T-cell (primary cell): Measurements from ENCODE around the gene PGLYRP2. TPM values are rescaled to one million over a fixed set of nuclear protein-coding genes. Genes with fewer than 3 reads are reported as not detected.

Experiments
- ATAC-seq, 4 experiments: fragments of 200-7000 bp in 3 of 4; fragments of 150-1000 bp in 1 of 4; cut with Tn5 transposase; replicated peaks in 1 of 4; 1 replicate in 3 of 4; 2 replicates in 1 of 4; pipeline ENCODE4 v1.10.0; 2021; ENCODE audit warnings: moderate library complexity in 3 of 4, mild to moderate bottlenecking in 2 of 4, moderate number of reproducible peaks in 1 of 4
- CTCF ChIA-PET, 2 donors: fragments of 300-600 bp; sonication (Branson Sonifier 250); formaldehyde crosslinking; loops; one replicate each; lab custom pipeline; 2022; ENCODE audit warnings: antibody characterized with exemption in 2 of 2; lab: Charles Lee
- POLR2A ChIA-PET, 2 donors: fragments of 300-600 bp; sonication (Branson Sonifier 250); formaldehyde crosslinking; loops; one replicate each; lab custom pipeline; 2022; ENCODE audit warnings: antibody characterized with exemption in 2 of 2; lab: Charles Lee
- DNase-seq, 35 experiments: peaks; one replicate each; pipeline versions ENCODE4 v3.0.0 to v3.0.0-alpha.2; 2013 to 2023
- H3K27ac ChIP-seq: one replicate; pipeline ENCODE4 v1.5.1; 2013; ENCODE audit warnings: low read length
- H3K27me3 ChIP-seq, 2 experiments: replicated peaks in 1 of 2; 1 replicate in 1 of 2; 2 replicates in 1 of 2; pipeline versions ENCODE4 v1.6.1 to v1.7.0; 2013; ENCODE audit warnings: low read length in 1 of 2, mixed read lengths in 1 of 2; ENCODE audit not compliant: control insufficient read depth in 2 of 2, insufficient read depth in 2 of 2; ENCODE audit errors: extremely low read depth in 1 of 2
- H3K36me3 ChIP-seq, 2 donors: 1 replicate in 1 of 2; 2 replicates in 1 of 2; pipeline versions ENCODE4 v1.6.1 to v1.7.0; 2013; ENCODE audit warnings: low read length in 1 of 2; ENCODE audit not compliant: control insufficient read depth in 2 of 2, insufficient read depth in 1 of 2; ENCODE audit errors: extremely low read depth in 1 of 2
- H3K4me1 ChIP-seq, 2 experiments: 1 replicate in 1 of 2; 2 replicates in 1 of 2; pipeline versions ENCODE4 v1.6.1 to v1.7.0; 2013; ENCODE audit warnings: low read length in 2 of 2, mixed read lengths in 1 of 2; ENCODE audit not compliant: insufficient read depth in 2 of 2, control insufficient read depth in 1 of 2; ENCODE audit errors: extremely low read depth in 1 of 2
- H3K4me3 ChIP-seq, 2 donors: 1 replicate in 1 of 2; 2 replicates in 1 of 2; pipeline versions ENCODE4 v1.5.1 to v1.7.0; 2013; ENCODE audit warnings: mild to moderate bottlenecking in 2 of 2, low read length in 1 of 2, moderate library complexity in 1 of 2; ENCODE audit not compliant: control insufficient read depth in 1 of 2; ENCODE audit errors: extremely low read depth in 1 of 2
- H3K9me3 ChIP-seq: 2 replicates; pipeline ENCODE4 v1.7.0; 2013
- H3K27ac Mint-ChIP-seq, 2 donors: one replicate each; pipeline ENCODE4 v1.8.0; 2020 to 2021; ENCODE audit warnings: mild to moderate bottlenecking in 2 of 2, mixed read lengths in 2 of 2
- H3K27me3 Mint-ChIP-seq, 2 donors: one replicate each; pipeline ENCODE4 v1.8.0; 2021 to 2022; ENCODE audit warnings: mixed read lengths in 2 of 2
- H3K36me3 Mint-ChIP-seq: one replicate; pipeline ENCODE4 v1.8.0; 2021; ENCODE audit warnings: mixed read lengths
- H3K4me1 Mint-ChIP-seq, 3 donors: one replicate each; pipeline ENCODE4 v1.8.0; 2020 to 2022; ENCODE audit warnings: mixed read lengths in 3 of 3, mild to moderate bottlenecking in 1 of 3
- H3K4me3 Mint-ChIP-seq, 3 donors: one replicate each; pipeline ENCODE4 v1.8.0; 2020 to 2022; ENCODE audit warnings: mild to moderate bottlenecking in 3 of 3, mixed read lengths in 3 of 3, moderate library complexity in 3 of 3
- H3K9me3 Mint-ChIP-seq, 3 donors: one replicate each; pipeline ENCODE4 v1.8.0; 2020 to 2022; ENCODE audit warnings: mixed read lengths in 3 of 3
- WGBS: methylation state at CpG from one replicate; pipeline ENCODE4 v1.1.5; 2013; ENCODE audit warnings: missing lambda C conversion rate; ENCODE audit not compliant: insufficient coverage; 5-methylcytosine and 5-hydroxymethylcytosine counted together
- total RNA-seq, 35 experiments: library from RNA in 6 of 35; stranded (reverse) in 6 of 35; fragments of 120-200 nt in 1 of 35; gene quantifications; one replicate each; pipeline versions ENCODE4 v1.2.1 to v1.2.4 and lab custom pipeline; 2013 to 2026

Gene PGLYRP2
- total RNA-seq, 5 donors from 2014 or later (not counting 1 experiment from before 2014, with no cell fraction given) = 0.13 to 1.3 (median 0.72) TPM

DNA sequence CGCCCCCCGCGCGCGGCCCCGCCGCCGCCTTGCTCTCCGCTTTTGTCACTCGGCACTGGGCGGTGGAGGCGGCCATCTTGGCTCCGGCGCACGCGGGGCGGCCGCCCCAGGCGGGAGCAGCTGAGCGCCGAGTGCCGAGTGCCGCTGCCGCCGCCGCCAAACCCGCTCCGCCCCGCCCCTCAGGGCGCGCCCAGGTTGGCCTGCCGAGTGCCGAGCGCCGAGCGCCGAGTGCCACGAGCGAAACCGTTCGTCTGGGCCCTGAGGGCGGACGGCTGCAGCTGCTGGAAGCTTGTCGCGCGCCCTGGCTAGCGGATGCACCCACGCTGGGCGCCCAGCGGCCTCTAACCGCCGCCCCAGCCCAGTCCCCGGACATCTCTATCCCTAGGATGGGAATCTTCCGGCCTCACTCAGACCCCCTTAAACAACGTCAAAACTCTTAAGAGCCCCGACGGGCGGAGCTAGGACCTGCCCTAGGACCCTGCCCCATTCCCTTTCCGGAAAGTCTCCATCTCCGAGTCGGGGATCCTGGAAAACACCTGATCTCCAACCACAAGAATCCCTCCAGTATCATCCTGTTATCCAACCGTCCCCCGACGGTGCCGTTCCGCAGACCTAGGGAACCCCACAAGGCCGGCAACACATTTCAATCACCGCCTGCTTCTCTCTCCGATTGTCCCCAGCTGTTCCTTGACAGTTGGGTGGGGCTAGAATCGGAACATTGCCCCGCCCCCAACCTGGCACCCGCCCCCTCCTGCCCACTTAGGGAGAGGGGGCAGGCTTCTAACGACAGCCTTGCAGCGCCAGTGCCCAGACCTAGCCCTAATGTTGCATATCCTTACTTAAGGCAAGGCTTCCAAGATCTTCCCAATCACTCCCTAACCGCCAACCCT, 46.4 kb downstream of the PGLYRP2 start:
- Mint-ChIP-seq H3K4me1 (peaks cover 27 to 32% (median 29%) of the 10 kb centered on the region in 3 donors), H3K36me3 (no peaks in the 10 kb centered on the region), H3K27ac (peak overlapping the region; percentile 90 to 92), H3K27me3 (no peaks in the 10 kb centered on the region), H3K9me3 (no peaks in the 10 kb centered on the region), H3K4me3 (peak overlapping the region; percentile 91 to 95 (median 93))
- WGBS = under 1% methylated on average over 61 of the region's 75 CpGs
- Histone ChIP-seq H3K9me3 (no peaks in the 10 kb centered on the region), H3K27me3 (no peaks in the 10 kb centered on the region), H3K36me3 (peaks cover 5 to 16% of the 10 kb centered on the region in 2 donors), H3K4me1 (peaks cover 6 to 41% of the 10 kb centered on the region in 2 experiments), H3K27ac (peak overlapping the region; percentile 71), H3K4me3 (peak overlapping the region; percentile 88 to 94)
- peak; percentile 90 to 94 (median 93) for ATAC-seq
- ChIA-PET POLR2A (interaction anchor here (0.6 to 0.9 kb wide), 2 partner anchors 14 to 19 kb away, joined by 3 to 4 read pairs; partner anchors contain the start of gene AKAP8L (in 1 of the 2)), CTCF (interaction anchor here (0.6 to 1.2 kb wide), 4 partner anchors 14 to 123 kb away, joined by 3 to 12 read pairs (median 4); partner anchors contain the start of gene AKAP8L (in 1 of the 2))
- DNase-seq = peak; percentile 86 to 96 (median 91)

DNA sequence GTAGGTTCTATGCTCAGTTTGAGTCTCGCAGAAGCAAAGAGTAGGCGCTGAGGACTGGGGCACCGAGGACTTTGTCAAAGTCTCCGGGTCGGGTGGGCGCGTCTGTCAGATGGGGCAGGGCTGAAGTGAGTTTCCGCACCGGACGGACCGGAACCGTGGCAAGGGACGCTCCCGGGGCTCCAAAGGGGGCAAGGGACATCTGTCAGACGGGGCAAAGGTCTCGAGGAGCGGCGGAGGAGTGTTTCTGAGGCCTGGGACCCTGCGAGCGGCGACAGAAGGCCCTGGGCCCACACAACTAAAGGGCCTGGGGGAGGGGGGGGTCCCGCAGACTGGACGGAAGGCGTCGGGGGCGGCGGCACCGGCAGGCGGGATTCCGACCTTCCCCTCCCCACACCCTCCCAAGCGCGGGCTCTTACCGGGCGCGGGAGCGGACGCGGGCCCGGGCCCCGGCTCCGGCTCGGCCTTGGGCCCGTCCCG, 47.2 kb downstream of the PGLYRP2 start:
- H3K36me3 ChIP-seq = peaks cover 9 to 25% of the 10 kb centered on the region in 2 donors
- no peaks in the 10 kb centered on the region for H3K9me3 ChIP-seq
- H3K4me1 ChIP-seq = peaks cover 6 to 41% of the 10 kb centered on the region in 2 experiments
- no peak for DNase-seq
- WGBS = under 1% methylated on average over 18 of the region's 44 CpGs
- H3K9me3 Mint-ChIP-seq = no peaks in the 10 kb centered on the region
- H3K4me3 Mint-ChIP-seq = peak overlapping the region; percentile 93 to 96 (median 95)
- H3K27me3 Mint-ChIP-seq = no peaks in the 10 kb centered on the region
- POLR2A ChIA-PET = interaction anchor here in 1 of 2 donors (0.9 kb wide), 1 partner anchor 13 kb away, joined by 4 read pairs; the partner anchor contains the start of gene AKAP8L
- ATAC-seq = no peak
- no peaks in the 10 kb centered on the region for H3K27me3 ChIP-seq
- H3K4me3 ChIP-seq = peak overlapping the region; percentile 65 to 68
- peaks cover 4% of the 10 kb centered on the region for H3K36me3 Mint-ChIP-seq
- CTCF ChIA-PET = interaction anchor here in 1 of 2 donors (0.6 to 3.6 kb wide), 4 partner anchors 13 to 123 kb away, joined by 3 to 15 read pairs (median 8); partner anchors contain the start of gene AKAP8L
- peak overlapping the region; percentile 30 for H3K27ac ChIP-seq
- H3K27ac Mint-ChIP-seq = peak overlapping the region; percentile 89 to 92
- H3K4me1 Mint-ChIP-seq = peaks cover 27 to 34% (median 29%) of the 10 kb centered on the region in 3 donors

DNA sequence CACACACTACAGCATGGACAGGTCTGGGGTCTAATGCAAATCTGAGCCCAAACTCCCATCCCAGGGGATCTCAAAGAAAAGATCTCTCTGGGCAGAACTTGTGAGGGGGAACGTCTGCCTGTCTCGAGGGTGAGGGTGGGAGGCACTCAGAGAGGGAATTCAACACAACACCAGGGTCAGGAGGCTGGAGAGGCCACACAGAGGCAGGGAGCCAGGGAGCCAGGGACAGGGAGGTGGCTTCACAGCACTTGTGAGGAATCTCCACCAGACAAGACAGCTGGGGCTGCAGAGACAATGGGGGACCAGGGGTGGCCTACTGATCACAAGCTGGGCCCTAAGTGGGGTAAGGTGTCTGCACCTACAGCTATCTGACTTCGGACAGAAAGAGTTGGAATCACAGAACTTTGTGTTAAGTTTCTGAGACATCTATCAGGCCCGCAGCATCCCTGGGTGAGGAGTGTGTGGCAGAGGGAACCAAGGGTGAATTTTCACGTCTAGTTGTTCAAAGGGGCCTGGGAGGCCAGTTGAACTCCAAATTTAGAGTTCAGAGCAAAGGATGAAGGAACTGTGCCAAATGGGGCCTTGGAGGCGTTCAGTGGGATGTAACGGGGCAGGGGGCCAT, 47.8 kb downstream of the PGLYRP2 start:
- no peak for DNase-seq
- 34% methylated on average over 6 of the region's 7 CpGs for WGBS
- Histone ChIP-seq H3K9me3 (no peaks in the 10 kb centered on the region), H3K4me1 (peaks cover 6 to 41% of the 10 kb centered on the region in 2 experiments), H3K27me3 (no peaks in the 10 kb centered on the region), H3K36me3 (peaks cover 12 to 30% of the 10 kb centered on the region in 2 donors), H3K4me3 (peak overlapping the region; percentile 65 to 68), H3K27ac (no peak overlapping the region)
- Mint-ChIP-seq H3K9me3 (no peaks in the 10 kb centered on the region), H3K36me3 (peaks cover 6% of the 10 kb centered on the region), H3K27ac (peak overlapping the region; percentile 89 to 92), H3K27me3 (no peaks in the 10 kb centered on the region), H3K4me1 (peaks cover 27 to 34% (median 31%) of the 10 kb centered on the region in 3 donors), H3K4me3 (peak overlapping the region; percentile 93 to 96 (median 95))
- ChIA-PET CTCF (interaction anchor here in 1 of 2 donors (3.6 kb wide), 1 partner anchor 12 kb away, joined by 15 read pairs; the partner anchor contains the start of gene AKAP8L), POLR2A (no interaction called here)
- ATAC-seq = no peak

DNA sequence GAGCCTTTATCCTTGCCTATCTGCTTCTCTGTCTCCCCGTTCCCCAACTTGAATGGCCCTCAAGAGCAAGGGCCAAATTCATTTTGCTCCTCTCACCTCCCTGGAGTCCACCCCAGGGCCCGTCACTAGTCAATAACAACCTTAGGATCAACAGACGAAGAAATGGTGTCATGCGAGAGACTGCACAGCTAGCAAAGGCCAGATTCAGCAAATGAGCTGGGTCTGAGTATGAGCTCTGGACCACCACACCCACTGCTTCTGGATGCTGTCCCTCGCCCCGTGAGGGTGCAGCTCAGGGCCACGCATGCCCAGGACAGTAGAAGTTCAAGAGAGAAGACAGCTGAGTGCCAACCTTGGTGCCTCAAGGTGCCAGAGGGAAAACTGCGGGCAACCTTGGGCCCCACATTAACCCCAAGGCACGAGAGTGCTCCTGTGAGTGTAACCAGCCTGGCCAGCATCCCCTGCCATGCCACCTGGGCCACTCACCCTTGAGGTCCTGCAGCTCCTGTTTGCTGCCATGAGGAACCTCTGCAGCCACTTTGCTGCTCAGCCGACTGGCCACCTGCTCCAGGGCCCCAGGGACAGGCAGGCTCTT, 48.7 kb downstream of the PGLYRP2 start:
- H3K4me3 Mint-ChIP-seq = peak overlapping the region; percentile 93 to 96 (median 95)
- Histone ChIP-seq H3K27me3 (no peaks in the 10 kb centered on the region), H3K4me3 (peak overlapping the region in 1 of 2 donors; percentile 6), H3K9me3 (no peaks in the 10 kb centered on the region), H3K36me3 (peaks cover 15 to 37% of the 10 kb centered on the region in 2 donors), H3K27ac (no peak overlapping the region), H3K4me1 (peaks cover 6 to 41% of the 10 kb centered on the region in 2 experiments)
- H3K4me1 Mint-ChIP-seq = peaks cover 27 to 38% (median 37%) of the 10 kb centered on the region in 3 donors
- WGBS = 94% methylated on average over 9 of the region's 10 CpGs
- ChIA-PET CTCF (interaction anchor here in 1 of 2 donors (3.6 kb wide), 1 partner anchor 11 kb away, joined by 15 read pairs; the partner anchor contains the start of gene AKAP8L), POLR2A (interaction anchor here in 1 of 2 donors (0.7 kb wide), 1 partner anchor 11 kb away, joined by 4 read pairs; no protein-coding TSS in a partner anchor)
- no peaks in the 10 kb centered on the region for H3K9me3 Mint-ChIP-seq
- peaks cover 13% of the 10 kb centered on the region for H3K36me3 Mint-ChIP-seq
- ATAC-seq (no peak), DNase-seq (no peak)
- H3K27me3 Mint-ChIP-seq = no peaks in the 10 kb centered on the region
- peak overlapping the region in 1 of 2 donors; percentile 69 for H3K27ac Mint-ChIP-seq

DNA sequence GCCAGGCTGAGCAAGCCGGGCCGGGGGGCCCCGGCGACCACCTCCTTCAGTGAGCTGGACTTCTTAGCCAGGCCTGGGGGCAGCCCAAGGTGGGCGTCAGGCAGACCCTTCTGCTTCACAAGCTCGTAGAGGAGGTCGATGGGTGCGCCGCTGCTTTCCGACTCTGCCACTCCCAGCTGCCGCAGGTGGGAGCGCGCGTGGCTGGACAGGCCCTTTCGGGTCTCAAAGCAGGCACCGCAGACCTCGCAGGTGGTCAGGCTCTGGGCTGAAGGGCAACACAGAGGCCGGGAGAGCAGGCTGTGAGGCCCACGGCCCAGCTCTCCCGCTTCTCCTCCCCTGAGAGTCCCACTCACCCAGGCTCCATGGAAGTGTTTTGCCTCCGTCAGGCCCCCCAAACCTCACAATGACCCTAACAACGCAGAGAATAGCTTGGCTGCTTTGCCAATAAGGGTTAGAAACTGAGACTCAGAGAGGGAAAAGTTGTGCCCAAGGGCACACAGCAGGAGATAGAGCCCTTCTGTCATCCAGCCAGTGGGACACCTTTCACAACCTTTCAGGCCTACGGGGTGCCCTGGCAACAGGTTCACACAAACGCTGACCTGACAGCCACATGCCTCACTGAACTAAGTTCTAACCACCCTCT, 49.4 kb downstream of the PGLYRP2 start:
- Histone ChIP-seq H3K4me3 (no peak overlapping the region), H3K4me1 (peaks cover 6 to 41% of the 10 kb centered on the region in 2 experiments), H3K36me3 (peaks cover 15 to 41% of the 10 kb centered on the region in 2 donors), H3K27ac (no peak overlapping the region), H3K9me3 (no peaks in the 10 kb centered on the region), H3K27me3 (no peaks in the 10 kb centered on the region)
- 96% methylated on average over 18 of the region's 24 CpGs for WGBS
- H3K4me3 Mint-ChIP-seq = peak overlapping the region; percentile 93 to 96 (median 95)
- no peaks in the 10 kb centered on the region for H3K27me3 Mint-ChIP-seq
- no peak for ATAC-seq
- H3K36me3 Mint-ChIP-seq = peaks cover 13% of the 10 kb centered on the region
- no peak overlapping the region for H3K27ac Mint-ChIP-seq
- POLR2A ChIA-PET = interaction anchor here in 1 of 2 donors (0.7 kb wide), 1 partner anchor 10 kb away, joined by 4 read pairs; no protein-coding TSS in a partner anchor
- H3K9me3 Mint-ChIP-seq = no peaks in the 10 kb centered on the region
- H3K4me1 Mint-ChIP-seq = peaks cover 27 to 38% (median 37%) of the 10 kb centered on the region in 3 donors
- DNase-seq = no peak
- CTCF ChIA-PET = interaction anchor here in 1 of 2 donors (3.6 kb wide), 1 partner anchor 10 kb away, joined by 15 read pairs; the partner anchor contains the start of gene AKAP8L
